Measurements from ENCODE around the gene DSTN.

Gene DSTN

DNA sequence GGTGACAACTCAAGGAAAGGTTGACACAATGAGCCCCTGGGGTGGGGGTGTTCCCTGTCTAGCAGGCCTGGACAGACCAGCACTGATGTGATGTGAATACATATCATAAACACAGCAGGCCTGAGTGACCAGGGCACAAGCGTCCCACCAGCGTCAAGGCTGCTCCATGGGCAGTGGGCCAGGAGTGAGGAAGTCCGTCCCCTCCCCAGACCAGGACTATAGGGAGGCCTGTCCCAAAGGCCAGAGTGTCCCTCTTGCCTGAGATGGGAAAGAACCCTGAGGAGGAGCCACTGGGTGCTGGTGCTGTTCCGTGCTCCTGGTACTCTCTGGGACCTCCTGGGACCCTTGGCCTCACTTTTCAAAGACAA is 67.5 kb downstream of the DSTN start:
- FAIRE-seq (no peak), DNase-seq (ENCODE audit: insufficient read length) (no peak)
- TF ChIP-seq TAF1 (IDR thresholded peaks at IDR 0.05; ENCODE audit: borderline replicate concordance, low read depth, low read length), result no peak
- no peak for TF ChIP-seq POLR2A (IDR thresholded peaks at IDR 0.05; ENCODE audit: low read depth, low read length)
- no peak for TF ChIP-seq POLR2AphosphoS5 (IDR thresholded peaks at IDR 0.05; ENCODE audit: low read depth, low read length)

DNA sequence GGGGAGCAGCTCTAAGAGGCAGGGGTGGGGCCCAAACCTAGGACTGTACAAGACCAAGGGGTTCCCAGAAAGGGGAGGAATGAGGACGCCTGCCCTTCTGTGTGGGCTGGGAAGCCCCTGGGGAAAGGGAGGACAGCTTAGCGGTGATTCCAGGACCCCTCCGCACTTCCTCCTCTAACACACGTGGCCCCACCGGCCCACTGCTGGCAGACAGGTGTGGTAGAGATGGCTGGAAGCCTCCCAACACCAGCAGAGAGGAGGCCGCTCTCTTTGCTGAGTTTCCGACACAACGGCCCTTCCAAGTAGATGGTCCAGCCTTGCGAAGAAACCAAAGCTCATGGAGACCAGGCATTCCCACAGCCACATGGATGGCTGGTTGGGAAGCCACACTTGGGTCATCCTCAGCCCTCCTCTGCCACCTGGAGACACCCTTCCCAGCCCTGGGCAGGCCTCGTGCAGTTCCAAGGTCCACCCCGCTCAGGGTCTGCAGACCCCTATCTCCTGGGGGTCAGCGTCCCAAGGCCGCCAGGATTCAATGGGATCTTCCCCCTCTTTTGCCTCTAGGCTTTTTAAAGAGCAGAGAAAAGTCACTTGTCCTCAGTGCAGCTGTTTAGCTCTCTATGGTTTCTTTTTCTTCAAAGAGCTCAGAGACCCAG is 68.2 kb downstream of the DSTN start:
- DNase-seq (ENCODE audit: insufficient read length) (no peak), FAIRE-seq (no peak)
- no peak for TF ChIP-seq POLR2AphosphoS5 (IDR thresholded peaks at IDR 0.05; ENCODE audit: low read depth, low read length)
- TF ChIP-seq POLR2A (IDR thresholded peaks at IDR 0.05; ENCODE audit: low read depth, low read length), result no peak
- no peak for TF ChIP-seq TAF1 (IDR thresholded peaks at IDR 0.05; ENCODE audit: borderline replicate concordance, low read depth, low read length)

DNA sequence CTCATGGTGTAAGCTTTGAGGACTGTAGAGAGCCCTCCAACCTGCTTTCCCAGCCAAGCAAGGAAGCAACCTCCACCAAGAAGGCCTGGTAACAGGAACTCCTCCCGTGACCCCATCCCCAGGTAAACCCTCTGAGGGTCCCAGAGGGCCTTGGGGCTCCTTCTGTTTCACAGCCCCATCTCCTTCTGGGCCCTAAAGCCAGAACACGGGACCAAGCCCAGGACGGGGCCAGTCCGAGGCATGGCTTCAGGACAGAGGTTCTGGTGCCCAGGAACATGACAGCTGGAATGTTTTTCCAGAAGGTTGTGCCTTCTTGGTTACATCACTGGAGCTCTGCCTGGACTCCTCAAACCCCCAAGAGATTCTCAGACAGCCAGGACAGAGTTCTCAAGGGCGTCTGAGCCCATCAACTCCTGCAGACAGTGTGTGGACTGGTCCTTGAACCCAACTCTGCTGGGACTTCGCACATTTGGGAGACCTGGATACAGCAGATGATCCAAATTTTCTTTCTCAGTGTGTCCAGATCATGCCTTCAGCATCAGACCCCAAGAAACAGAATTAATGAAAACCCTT is 69.0 kb downstream of the DSTN start:
- FAIRE-seq, result no peak
- no peak for DNase-seq (ENCODE audit: insufficient read length)
- no peak for TF ChIP-seq POLR2AphosphoS5 (IDR thresholded peaks at IDR 0.05; ENCODE audit: low read depth, low read length)
- TF ChIP-seq TAF1 (IDR thresholded peaks at IDR 0.05; ENCODE audit: borderline replicate concordance, low read depth, low read length), result no peak
- no peak for TF ChIP-seq POLR2A (IDR thresholded peaks at IDR 0.05; ENCODE audit: low read depth, low read length)

DNA sequence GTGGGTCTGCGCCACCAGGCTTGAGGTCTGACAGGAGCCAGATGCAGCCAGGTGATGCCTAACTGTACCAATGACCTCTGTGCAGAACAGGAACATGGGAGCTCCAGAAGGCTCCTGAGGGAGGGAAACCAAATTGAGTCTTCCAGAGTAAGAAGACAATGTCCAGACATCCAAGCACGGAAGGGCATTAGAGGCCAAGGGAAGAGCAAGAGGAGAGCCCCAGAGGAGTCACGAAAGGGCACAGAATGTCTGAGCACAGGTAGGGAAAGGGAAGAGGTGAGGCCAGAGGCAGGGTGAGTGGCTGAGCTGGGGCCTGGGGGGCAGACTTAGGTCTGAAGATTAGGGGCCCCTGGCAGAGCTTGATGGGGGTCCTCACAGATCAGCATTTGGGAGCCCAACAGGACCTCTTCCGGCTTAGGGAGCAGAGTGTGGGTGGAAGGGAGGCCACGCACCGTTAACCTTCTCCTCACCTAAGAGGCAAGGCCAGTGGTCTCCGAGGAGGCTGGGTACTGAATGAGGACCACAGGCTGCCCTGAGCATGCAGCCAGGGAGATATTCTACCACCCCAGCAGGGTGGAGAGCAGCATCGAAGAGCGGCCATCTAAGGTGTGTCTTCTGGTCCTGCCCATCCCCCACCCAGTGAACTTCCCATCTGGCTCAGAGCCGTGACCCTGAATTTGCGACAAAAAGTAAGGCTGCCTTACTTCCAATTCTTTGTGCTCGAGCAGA is 70.4 kb downstream of the DSTN start:
- no peak for FAIRE-seq
- no peak for DNase-seq (ENCODE audit: insufficient read length)
- TF ChIP-seq POLR2A (IDR thresholded peaks at IDR 0.05; ENCODE audit: low read depth, low read length), result no peak

DNA sequence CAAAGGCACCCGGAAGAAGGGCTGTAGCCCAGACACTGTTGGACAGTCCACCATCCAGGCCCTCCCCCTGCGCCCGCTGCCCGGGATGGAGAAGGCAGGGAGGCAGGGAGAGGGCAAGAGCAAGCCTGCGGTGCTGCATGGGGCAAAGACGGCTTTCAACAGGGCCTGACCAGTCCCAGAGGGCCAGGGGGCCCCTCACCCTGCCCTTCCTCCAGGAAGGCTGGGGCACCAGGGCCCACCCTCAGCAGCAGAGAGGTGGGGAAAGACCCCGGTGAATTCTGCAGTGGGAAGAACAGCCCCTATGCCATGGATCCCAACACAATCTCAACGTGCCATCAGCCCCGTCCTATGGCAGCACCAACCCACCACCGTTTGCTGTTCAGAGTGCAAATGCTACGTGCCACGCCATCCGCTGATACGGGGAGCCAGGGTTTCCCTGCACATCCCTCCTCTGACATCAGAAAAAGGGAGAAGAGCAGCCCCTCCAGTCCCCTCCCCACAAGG is 71.1 kb downstream of the DSTN start:
- no peak for TF ChIP-seq TAF1 (IDR thresholded peaks at IDR 0.05; ENCODE audit: borderline replicate concordance, low read depth, low read length)
- no peak for TF ChIP-seq POLR2A (IDR thresholded peaks at IDR 0.05; ENCODE audit: low read depth, low read length)
- no peak for TF ChIP-seq POLR2AphosphoS5 (IDR thresholded peaks at IDR 0.05; ENCODE audit: low read depth, low read length)
- no peak for DNase-seq (ENCODE audit: insufficient read length)
- FAIRE-seq, result no peak

DNA sequence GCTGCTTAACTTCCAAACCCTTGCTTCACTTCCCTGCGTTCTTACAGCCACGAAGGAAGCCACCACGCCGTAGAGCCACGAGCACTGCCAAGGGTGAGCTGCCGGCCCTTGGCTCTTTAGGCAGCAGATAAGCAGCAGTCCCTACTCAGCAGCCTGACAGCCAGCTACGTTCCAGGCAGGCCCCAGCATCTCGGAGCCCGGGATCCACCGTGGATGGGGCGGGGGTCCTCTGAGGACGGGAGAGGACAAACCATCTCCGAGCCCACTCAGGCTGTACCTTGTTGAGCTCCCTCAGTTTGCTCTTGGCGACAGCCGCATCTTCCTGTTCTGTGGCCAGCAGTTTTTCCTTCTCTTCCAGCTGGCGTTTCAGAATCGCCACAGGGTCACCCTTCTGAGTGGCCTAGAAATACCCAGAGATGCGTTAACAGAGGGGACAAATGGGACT is 71.7 kb downstream of the DSTN start:
- DNase-seq (ENCODE audit: insufficient read length) (no peak), FAIRE-seq (no peak)
- no peak for TF ChIP-seq POLR2AphosphoS5 (IDR thresholded peaks at IDR 0.05; ENCODE audit: low read depth, low read length)
- no peak for TF ChIP-seq TAF1 (IDR thresholded peaks at IDR 0.05; ENCODE audit: borderline replicate concordance, low read depth, low read length)
- TF ChIP-seq POLR2A (IDR thresholded peaks at IDR 0.05; ENCODE audit: low read depth, low read length), result no peak

DNA sequence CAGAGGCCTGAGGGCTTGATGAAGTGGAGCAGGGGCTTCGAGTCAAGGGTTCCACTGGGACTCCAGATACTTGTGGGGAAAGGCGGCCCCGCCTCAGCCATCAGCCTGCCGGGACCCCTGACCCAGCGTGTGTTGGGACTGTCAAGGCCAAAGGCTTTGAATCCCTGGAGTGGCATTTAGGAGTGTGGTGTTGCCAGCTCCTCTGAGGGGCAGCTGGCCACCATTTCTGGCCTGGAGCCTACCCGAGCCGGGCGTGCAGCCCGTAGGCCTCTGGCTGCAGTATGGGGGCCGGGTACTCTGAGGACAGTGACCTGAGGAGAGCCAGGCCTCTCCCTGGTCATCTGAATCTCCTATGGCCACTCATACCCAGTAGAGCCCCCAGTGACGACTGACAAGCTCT is 72.1 kb downstream of the DSTN start:
- FAIRE-seq, result no peak
- TF ChIP-seq TAF1 (IDR thresholded peaks at IDR 0.05; ENCODE audit: borderline replicate concordance, low read depth, low read length), result no peak
- TF ChIP-seq POLR2AphosphoS5 (IDR thresholded peaks at IDR 0.05; ENCODE audit: low read depth, low read length), result no peak
- no peak for TF ChIP-seq POLR2A (IDR thresholded peaks at IDR 0.05; ENCODE audit: low read depth, low read length)
- no peak for DNase-seq (ENCODE audit: insufficient read length)

DNA sequence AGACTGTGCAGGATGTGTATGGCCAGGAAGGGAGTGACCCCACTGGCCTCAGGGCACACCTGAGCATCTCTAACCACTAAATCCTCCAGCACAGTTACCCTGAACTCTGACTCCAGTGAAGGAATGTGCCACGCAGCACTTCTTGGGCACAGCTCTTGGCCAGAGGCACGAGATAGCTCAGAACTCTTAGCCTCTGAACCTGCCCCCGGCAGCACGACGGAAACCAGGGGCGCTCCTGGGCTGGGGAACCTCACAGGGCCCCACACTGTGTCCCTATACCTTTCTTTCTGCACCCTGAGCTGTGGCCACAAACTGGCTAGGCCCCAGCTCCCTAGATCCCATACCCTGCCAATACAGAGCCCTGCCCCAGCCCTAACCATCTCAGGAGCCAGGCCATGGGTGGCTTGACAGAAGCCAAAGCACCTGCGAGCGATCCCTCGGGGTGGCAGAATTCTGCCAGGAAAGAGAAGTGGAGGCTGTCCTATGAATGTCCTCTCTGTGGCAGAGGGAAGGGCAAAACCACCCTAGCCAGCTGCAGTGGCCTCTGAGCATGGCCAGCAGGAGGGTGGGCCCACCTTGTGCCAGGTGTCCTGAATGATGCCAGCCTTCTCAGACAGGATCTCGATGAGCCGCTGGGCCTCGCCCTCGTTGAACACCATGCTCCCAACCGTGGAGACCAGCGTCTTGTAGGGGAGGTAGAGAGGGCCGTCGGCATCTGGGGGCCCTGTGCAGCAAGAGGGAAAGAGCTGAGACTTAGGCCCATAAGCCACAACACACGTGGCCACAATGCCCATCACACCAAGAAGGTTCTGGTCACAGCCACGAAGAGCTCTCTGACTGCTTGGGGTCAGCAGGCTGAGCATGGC is 72.8 kb downstream of the DSTN start:
- no peak for FAIRE-seq
- DNase-seq (ENCODE audit: insufficient read length), result no peak
- no peak for TF ChIP-seq POLR2A (IDR thresholded peaks at IDR 0.05; ENCODE audit: low read depth, low read length)
- no peak for TF ChIP-seq TAF1 (IDR thresholded peaks at IDR 0.05; ENCODE audit: borderline replicate concordance, low read depth, low read length)
- no peak for TF ChIP-seq POLR2AphosphoS5 (IDR thresholded peaks at IDR 0.05; ENCODE audit: low read depth, low read length)

DNA sequence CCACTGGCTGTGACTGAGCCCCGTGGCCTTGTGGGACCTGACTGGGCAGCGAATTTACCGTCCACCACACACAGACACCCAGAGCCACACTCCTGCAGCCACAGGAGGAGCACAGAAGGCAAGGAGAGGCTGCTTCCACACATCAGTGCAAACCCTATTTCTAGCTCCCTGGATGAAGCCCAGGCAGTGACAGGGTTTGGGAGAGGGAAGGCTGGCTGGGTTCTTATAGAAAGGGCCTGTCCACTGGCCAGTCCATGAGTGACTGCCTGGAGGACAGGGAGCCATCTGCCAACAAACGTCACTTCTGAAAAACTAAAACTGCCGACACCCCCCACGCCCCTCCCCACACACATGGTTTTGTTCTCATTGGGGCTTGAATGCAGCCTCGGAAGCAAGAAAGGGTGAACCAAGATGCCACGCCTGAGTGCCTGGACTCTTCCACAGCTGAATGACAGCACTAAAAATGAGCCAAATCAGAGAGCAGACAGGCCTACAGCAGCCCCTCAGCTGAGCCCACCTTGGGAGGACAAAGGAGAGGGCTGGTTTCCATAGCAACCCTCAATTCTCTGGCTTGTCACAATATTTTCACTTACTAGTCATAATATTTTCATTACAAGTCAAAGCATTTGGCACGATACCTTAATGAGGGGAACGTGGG is 73.8 kb downstream of the DSTN start:
- TF ChIP-seq POLR2AphosphoS5 (IDR thresholded peaks at IDR 0.05; ENCODE audit: low read depth, low read length) (no peak), POLR2A (IDR thresholded peaks at IDR 0.05; ENCODE audit: low read depth, low read length) (no peak), TAF1 (IDR thresholded peaks at IDR 0.05; ENCODE audit: borderline replicate concordance, low read depth, low read length) (no peak)
- FAIRE-seq (no peak), DNase-seq (ENCODE audit: insufficient read length) (no peak)

DNA sequence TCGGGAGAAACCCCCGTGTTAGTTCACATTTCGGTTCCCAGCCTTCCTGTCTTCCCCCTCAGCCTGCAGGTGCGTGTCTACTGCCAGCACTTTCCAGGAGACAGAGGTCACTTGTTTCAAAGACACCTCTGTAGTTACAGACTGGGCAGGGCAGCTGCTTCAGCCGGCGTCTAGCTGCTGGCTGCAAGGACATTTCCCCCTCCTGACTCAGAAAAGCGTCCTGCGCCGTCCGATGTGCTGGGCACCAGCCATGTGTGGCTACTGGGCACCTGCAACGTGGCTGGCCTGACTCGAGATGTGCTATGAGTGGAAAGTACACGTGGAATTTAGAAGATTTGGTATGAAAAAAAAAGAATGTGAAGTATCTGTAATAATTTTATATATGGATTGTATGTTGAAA is 74.6 kb downstream of the DSTN start:
- no peak for TF ChIP-seq POLR2AphosphoS5 (IDR thresholded peaks at IDR 0.05; ENCODE audit: low read depth, low read length)
- TF ChIP-seq TAF1 (IDR thresholded peaks at IDR 0.05; ENCODE audit: borderline replicate concordance, low read depth, low read length), result no peak
- no peak for TF ChIP-seq POLR2A (IDR thresholded peaks at IDR 0.05; ENCODE audit: low read depth, low read length)
- no peak for FAIRE-seq
- no peak for DNase-seq (ENCODE audit: insufficient read length)

DNA sequence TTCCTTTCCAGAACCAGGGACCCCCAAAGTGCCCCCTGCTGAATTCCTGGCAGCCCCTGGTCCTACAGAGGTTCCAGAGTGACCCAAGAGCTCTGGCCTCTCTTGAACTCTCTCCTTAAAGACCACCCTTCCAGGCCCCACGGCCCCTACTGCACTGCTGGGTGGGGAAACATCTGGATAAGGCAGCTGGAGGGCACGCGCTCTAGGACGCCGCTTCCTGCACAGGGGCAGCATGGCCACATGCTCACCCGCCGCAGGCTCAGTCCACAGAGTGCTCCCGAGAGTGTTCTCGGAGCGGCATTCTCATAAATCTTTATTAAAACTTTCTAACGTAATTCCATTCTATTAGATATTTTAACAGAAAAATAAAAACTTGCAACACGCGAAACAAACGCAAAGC is 75.1 kb downstream of the DSTN start:
- TF ChIP-seq POLR2AphosphoS5 (IDR thresholded peaks at IDR 0.05; ENCODE audit: low read depth, low read length) (no peak), TAF1 (IDR thresholded peaks at IDR 0.05; ENCODE audit: borderline replicate concordance, low read depth, low read length) (no peak), POLR2A (IDR thresholded peaks at IDR 0.05; ENCODE audit: low read depth, low read length) (no peak)
- FAIRE-seq, result no peak
- no peak for DNase-seq (ENCODE audit: insufficient read length)
